ENCODE results near the gene CTRL.
A peak's percentile ranks its signal among the peaks of the same experiment; 100 is the strongest.
"Not testable (repeated sequence)": the region's sequence is repeated elsewhere in the genome, so short reads cannot be mapped to it uniquely, and the experiment has no call there.

The CTRL gene

GRCh38 chr16:67931712-67932461 is at the start of gene CTRL:
Gene CTRL (minus strand): TSS chr16:67931862. CDS start chr16:67931852, 10 bp downstream.
- DNase-seq = no peak

DNA sequence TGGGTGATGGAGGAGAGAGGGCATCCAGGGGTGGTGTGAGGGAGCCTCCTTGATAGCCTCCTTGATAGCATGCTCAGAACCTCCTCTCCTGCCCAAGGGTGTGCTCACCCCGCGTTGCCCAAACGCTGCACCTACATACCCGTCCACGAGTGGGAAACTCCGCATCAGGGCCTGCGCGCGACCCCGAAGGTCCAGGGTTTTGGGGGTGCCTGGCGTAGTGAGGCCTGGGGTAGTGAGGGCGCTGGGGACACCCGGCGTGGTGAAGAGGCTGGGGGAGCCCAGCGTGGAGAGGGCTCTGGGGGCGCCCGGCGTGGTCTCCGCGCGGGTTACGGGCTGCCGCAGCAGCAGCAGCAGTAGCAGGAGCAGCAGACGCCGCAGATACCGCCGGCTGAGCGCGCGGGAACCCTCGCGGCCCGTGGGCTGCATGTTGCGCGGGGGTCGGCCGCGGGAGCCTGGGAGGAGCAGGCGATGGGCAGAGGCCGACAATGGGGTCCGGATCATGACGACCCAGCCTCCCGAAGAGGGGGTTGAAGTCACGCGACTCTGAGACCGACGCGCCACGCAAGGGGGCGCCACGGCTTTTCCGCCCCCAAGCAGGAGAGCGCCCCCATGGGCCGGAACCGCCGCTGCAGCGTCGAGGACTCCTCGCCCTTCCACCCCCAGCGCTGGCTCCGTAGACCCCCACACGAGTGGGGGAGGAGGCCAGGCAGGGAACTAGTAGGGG is 48.5 kb upstream of the CTRL start, which contains the start of gene DPEP3:
TSS of gene DPEP3 (minus strand) at position 545 of the 724 bp plus-strand sequence. CDS start at position 426, 119 bp downstream.
- DNase-seq = no peak

DNA sequence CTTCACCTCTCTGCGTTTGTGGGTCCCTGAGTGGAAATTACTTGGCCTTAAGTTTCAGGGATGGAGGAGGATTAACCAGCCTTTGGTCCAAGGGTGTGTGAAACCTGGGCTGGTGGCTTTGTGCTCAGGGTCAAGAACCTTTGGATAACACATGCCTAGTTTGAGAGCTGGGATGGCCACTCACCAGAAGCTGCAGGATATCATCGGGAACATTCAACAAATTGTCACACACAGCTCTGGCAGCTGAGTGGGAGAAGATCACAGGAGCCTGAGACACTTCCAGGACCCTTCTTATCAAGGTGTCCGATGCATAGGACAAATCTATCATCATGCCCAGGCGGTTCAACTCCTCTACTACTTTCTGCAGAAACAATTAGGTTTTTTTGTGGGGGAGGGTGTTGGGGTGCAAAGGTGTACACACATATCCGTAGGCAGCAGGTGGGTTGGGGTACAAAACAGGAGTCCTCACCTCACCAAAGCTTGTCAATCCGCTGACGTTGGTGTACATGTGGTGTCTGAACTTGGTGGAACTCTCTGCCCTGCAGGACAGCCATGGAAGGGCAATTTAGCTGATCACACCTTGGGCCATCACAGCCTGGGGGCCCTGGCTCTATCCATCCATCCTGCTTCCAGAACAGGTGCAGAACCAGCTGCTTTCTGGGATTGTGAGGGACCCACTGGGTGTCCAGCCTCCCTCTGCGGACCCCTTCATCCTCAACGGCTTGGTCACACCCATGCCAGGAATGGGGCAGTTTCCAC is 46.0 kb upstream of the CTRL start:
- DNase-seq = no peak

- DNase-seq = no peak
These were observed 45.3 kb upstream of the CTRL start for GRCh38 chr16:67977005-67977404.

- no peak for DNase-seq
These were observed 44.5 kb upstream of the CTRL start for GRCh38 chr16:67976205-67976604.

DNA sequence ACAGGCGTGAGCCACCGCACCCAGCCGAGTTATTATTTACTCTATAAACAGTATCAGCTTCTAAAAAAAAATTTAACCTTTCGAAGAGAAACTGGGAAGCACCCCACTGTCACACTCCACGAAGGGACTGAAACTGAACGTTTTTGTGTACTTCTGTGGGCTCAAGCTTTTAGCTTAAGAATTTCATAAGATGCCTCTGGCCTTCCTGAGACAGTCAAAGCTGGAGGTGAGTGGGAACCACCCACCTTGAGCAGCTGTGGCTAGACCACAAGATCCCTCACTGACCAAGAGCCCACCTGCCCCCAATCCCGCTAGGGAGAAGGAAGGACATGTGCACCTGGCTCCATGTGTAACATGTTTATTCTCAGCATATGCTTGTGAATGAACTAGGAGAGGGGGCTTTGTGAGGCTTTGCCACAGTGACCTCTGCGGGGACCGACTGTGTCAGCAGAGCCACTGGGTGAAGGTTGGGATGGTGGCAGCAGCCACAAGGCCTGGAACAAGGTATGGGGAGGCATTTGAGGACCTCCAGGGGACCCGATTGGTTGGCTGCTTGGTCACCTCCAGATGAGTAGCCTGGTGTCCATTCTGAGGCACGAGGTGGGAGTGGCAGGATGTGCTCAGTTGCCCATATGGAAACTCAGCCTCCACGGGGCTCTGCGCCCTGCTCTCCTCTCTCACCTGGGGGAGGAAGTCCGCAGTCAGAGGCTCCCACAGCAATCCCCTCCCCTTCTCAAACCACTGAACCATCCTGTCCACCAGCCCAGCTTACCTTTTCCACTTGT is 43.9 kb upstream of the CTRL start:
- DNase-seq = no peak

DNA sequence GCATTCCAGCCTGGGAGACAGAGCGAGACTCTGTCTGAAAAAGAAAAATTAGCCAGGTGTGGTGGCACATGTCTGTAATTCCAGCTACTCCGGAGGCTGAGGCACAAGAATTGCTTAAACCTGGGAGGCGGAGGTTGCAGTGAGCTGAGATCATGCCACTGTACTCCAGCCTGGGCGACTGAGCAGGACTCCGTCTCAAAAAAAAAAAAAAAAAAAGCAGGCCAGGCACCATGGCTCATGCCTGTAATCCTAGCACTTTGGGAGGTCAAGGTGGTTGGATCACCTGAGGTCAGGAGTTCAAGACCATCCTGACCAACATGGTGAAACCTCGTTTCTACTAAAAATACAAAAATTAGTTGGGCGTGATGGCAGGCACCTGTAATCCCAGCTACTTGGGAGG is 40.6 kb upstream of the CTRL start:
- not testable (repeated sequence) for DNase-seq

GRCh38 chr16:67971111-67971510 is 39.4 kb upstream of the CTRL start:
- DNase-seq = no peak

DNA sequence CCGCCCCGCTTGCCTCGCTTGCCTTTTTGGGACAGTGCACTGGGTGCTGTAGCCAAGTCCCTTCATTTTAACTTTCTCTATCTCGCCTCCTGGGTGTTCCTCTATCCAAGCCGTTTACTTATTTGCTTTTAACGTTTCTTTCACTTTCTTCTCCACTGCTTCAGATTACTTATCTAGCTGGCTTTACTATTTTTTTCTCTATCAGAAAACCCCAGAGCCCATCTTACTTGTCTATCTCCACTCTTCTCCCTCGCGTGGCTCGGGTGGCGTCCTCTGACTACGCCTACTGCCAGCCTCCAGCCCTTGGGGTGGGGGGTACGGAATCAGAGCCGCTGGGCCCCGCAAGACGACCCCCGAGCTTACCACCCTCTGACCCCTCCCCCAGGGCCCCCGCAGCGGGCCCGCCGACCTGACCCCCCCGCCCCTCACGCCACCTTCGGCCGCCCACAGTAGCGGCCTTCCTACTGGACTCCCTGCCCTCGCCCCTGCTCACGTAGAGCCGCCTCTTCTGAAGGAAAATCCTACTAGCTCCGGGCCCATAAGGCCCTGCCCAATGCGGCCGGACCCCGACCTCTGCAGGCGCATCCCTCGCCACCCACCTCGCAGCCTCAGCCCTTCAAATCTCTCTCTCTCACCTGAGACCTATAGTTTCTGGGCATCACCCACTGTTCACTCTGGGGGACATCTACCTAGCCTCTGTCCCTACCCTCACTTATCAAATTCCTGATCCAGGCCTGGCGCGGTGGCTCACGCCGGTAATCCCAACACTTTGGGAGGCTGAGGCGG is 37.8 kb upstream of the CTRL start:
- no peak for DNase-seq

DNA sequence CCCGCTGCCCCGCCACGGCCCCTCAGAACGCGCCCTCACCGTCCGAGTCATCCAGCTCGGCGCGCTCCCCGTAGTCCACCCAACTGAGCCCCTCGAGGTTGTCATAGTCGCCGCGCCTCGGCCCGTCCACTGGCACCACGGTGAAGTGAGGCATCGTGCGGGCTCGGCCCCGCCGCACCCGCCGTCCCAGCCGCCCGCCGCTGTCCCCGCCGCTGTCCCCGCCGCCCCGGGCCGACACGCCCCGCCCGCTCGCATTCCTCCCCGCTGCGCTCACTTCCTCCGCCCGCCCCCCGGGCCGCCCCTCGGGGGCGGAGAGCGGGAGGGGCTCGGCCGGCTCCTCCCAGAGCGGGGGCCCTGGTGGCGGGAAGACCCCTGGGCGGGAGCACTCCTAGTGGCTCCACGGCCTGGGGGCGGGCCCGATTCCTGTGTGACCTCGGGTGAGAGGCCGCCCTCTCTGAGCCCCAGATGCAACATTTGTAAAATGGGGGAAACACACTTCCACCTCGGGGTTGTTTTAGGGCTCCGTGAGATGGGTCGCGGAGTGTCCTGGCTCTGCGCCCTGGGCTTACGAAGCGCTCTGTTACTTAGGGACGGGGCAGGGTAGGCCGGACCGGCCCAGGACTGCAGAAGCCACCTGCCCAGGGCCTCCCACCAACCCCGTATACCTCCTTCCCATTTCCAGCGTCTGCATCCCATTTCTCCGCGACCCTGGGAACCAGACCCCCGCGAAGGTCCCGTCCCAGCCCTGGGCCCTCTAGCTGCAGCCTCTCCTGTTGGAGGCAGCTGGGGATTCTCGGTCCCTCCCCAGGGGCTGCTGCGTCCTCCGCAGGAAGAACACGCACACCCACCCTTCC is 37.0 kb upstream of the CTRL start, which contains the start of gene SLC12A4:
TSS of gene SLC12A4 (minus strand) at position 238 of the 854 bp plus-strand sequence. CDS start at position 154, 84 bp downstream.
- peak; percentile 95 for DNase-seq

DNA sequence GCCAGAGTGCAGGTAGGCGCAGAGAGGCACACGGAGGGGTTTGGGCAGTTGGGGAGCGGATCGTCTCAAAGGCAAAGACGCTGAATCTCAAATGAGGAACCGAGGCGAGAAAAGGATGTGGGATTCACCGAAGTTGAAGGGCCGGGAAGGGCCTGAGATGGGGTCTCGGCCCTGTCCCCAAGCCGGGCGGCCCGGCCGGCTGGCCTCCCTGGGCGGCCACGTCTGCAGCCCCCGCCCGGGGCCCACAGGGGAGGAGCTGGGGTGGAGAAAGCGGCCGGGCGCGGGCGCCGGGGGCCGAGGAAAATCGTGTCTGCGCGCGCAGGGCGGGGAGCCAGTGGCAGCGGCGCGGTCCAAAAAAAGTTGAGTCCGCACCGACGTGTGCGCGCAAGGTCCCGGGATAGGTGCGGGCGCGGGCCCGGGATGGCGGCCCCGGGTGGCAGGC is 36.3 kb upstream of the CTRL start:
- peak; percentile 47 for DNase-seq

DNA sequence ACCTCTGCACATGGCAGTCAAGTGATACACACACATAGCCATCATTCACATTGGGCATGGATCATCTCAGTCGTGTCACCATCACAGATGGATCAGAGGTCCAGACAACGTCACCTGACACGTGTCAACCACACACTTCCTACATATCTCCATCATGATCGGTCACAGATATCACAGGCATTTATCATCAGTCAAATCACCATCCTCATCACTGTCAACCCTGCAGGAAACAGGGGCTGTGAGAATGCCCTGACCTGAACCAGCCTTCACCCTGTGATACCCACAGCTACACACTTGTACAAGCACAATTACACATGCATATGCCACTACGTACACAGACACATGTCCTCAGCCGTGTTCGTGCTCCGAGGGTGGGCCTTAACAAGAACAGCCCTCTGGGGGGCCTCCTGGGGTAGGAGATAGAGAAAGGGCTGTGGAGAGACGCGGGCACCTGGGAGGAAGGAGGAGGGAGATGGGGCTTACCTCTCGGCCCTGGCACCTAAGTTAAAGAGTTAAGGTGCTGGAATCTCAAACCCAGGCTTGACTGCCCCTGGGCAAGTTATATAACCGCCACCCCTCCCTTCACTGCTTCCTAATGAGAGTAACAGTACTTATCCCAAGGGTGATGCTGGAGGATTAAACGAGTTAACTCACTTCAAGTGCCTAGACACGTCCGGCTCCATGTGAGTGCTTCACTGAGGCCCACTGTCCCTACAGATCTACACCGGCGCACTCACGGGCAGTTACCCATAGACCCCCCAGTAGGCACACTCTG is 35.7 kb upstream of the CTRL start:
- DNase-seq = peak; percentile 60

GRCh38 chr16:67966549-67967182 is 35.0 kb upstream of the CTRL start:
- DNase-seq = no peak

DNA sequence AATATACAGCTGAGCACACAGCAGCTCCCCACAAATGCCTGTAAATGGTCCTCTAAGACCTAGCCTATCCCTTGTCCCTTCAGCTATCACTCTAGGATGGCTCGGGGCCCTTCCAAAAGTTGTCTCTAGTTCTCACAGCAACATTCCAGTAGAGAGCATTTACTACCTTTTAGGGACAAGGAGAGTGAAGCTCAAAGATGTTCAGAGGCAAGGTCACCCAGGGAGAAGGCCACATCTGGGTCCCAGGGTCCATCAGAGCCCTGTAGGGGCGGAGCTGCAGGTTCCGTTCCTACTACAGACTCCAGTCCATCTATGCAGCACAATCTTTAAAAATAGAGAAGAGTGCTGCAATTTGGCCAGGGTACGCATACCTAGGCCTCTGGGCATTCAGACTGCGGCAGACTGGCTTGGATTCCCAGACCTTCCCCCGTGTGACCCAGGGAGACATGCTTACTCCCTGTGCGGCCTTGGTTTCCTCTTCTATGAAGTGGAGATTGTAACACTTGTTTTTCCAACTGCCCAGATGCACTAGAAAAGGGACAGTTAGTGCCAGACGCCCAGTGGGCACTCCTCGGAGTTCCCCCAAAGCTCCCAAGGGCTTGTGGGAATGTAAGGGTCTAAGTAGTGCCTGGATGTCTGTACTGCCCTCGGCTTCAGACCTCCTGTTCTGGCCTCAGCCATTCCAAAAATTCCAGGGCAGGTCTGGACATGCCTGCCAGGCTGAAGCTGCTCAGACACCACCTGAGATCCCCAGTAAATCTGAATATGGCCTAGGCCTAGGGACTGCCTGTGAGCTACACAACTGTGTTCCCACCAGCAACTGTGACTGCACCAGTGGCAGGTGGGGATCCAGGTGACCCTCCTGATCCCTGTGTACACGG is 34.2 kb upstream of the CTRL start:
- no peak for DNase-seq

- no peak for DNase-seq
These were observed 32.9 kb upstream of the CTRL start for GRCh38 chr16:67964477-67965131.

- no peak for DNase-seq
These were observed 32.1 kb upstream of the CTRL start for GRCh38 chr16:67963662-67964321.

DNA sequence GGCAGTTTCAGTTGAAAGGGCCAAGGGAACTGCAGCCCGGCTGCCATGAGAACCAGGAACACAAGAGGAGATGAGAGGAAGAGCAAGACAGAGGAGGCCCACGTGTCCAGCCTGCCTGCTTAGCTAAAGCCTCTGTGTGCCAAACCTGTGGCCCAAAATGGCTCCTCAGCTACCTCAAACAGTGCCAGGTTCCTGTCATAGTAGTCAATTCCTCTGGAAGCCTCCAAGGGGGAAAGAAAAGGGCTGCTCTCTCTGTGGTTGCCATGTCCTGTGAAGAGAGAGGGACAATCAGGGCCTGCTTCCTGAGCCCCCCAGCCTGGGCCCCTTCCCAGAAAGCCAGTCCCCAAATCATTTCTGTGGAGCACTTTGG is 31.6 kb upstream of the CTRL start:
- DNase-seq = no peak

Measured in activated CD4-positive, alpha-beta T cell treated with anti-CD3 and anti-CD28 coated beads, Interleukin-2, Interleukin-6, amounts not matched to agents 100 ng/mL and 50 ng/mL, durations not matched to agents 16 hours and 8 hours (primary cell).